Left kidney (tissue), 2 donors: ENCODE measurements around the gene C10orf143. TPM values are rescaled to one million over a fixed set of nuclear protein-coding genes. Genes with fewer than 3 reads are reported as not detected.
A peak's percentile ranks its signal among the peaks of the same experiment; 100 is the strongest.
"Not testable (repeated sequence)": the region's sequence is repeated elsewhere in the genome, so short reads cannot be mapped to it uniquely, and the experiment has no call there.

Experiments used
- DNase-seq: peaks from one replicate; pipeline ENCODE4 v3.0.0-alpha.2; 2013
- polyA plus RNA-seq: library from polyadenylated mRNA; unstranded; fragments of 120-200 nt; gene quantifications from one replicate; pipeline ENCODE4 v1.2.1, GENCODE V29; 2013; ENCODE audit not compliant: insufficient read length

Gene C10orf143
- polyA plus RNA-seq, 1 donor, result 6.6 TPM

- DNase-seq, result no peak
Measured at GRCh38 chr10:130112821-130113220, 2.2 kb upstream of the C10orf143 start.

- no peak for DNase-seq
Measured at GRCh38 chr10:130111852-130112180, 1.2 kb upstream of the C10orf143 start.

- peak; percentile 96 for DNase-seq
Measured at GRCh38 chr10:130111113-130111851, 652 bp upstream of the C10orf143 start.

GRCh38 chr10:130109796-130110245 lies 809 bp downstream of the C10orf143 start:
- peak; percentile 94 for DNase-seq

GRCh38 chr10:130108934-130109604 lies 1.6 kb downstream of the C10orf143 start:
- DNase-seq, result no peak

GRCh38 chr10:130108146-130108545 lies 2.5 kb downstream of the C10orf143 start:
- not testable (repeated sequence) for DNase-seq

GRCh38 chr10:130105724-130106123 lies 4.9 kb downstream of the C10orf143 start:
- no peak for DNase-seq

GRCh38 chr10:130099344-130099743 lies 11.3 kb downstream of the C10orf143 start:
- DNase-seq, result no peak

GRCh38 chr10:130090565-130090964 lies 20.1 kb downstream of the C10orf143 start:
- DNase-seq, result not testable (repeated sequence)

GRCh38 chr10:130080461-130080814 lies 30.2 kb downstream of the C10orf143 start:
- no peak for DNase-seq

GRCh38 chr10:130079614-130080460 lies 30.8 kb downstream of the C10orf143 start:
- no peak for DNase-seq

- DNase-seq, result no peak
Measured at GRCh38 chr10:130078120-130078519, 32.5 kb downstream of the C10orf143 start.

GRCh38 chr10:130076681-130077080 lies 33.9 kb downstream of the C10orf143 start:
- no peak for DNase-seq

- no peak for DNase-seq
Measured at GRCh38 chr10:130074639-130075038, 36.0 kb downstream of the C10orf143 start.

- no peak for DNase-seq
Measured at GRCh38 chr10:130073912-130074311, 36.7 kb downstream of the C10orf143 start.

GRCh38 chr10:130072247-130072646 lies 38.4 kb downstream of the C10orf143 start:
- no peak for DNase-seq

GRCh38 chr10:130067893-130068292 lies 42.7 kb downstream of the C10orf143 start:
- no peak for DNase-seq

- no peak for DNase-seq
Measured at GRCh38 chr10:130066743-130067142, 43.9 kb downstream of the C10orf143 start.

GRCh38 chr10:130065251-130065650 lies 45.4 kb downstream of the C10orf143 start:
- no peak for DNase-seq

- no peak for DNase-seq
Measured at GRCh38 chr10:130064783-130065182, 45.8 kb downstream of the C10orf143 start.

- no peak for DNase-seq
Measured at GRCh38 chr10:130062976-130063375, 47.7 kb downstream of the C10orf143 start.

GRCh38 chr10:130062201-130062600 lies 48.4 kb downstream of the C10orf143 start:
- DNase-seq, result no peak

GRCh38 chr10:130061760-130062159 lies 48.9 kb downstream of the C10orf143 start:
- no peak for DNase-seq
